ENCODE results near the gene POLR1A. TPM values are rescaled to one million over a fixed set of nuclear protein-coding genes. Genes with fewer than 3 reads are reported as not detected.
A peak's percentile ranks its signal among the peaks of the same experiment; 100 is the strongest.

Gene POLR1A
- total and polyA plus RNA-seq, 9 donors: 4.7 to 43.9 (median 23.1) TPM

DNA sequence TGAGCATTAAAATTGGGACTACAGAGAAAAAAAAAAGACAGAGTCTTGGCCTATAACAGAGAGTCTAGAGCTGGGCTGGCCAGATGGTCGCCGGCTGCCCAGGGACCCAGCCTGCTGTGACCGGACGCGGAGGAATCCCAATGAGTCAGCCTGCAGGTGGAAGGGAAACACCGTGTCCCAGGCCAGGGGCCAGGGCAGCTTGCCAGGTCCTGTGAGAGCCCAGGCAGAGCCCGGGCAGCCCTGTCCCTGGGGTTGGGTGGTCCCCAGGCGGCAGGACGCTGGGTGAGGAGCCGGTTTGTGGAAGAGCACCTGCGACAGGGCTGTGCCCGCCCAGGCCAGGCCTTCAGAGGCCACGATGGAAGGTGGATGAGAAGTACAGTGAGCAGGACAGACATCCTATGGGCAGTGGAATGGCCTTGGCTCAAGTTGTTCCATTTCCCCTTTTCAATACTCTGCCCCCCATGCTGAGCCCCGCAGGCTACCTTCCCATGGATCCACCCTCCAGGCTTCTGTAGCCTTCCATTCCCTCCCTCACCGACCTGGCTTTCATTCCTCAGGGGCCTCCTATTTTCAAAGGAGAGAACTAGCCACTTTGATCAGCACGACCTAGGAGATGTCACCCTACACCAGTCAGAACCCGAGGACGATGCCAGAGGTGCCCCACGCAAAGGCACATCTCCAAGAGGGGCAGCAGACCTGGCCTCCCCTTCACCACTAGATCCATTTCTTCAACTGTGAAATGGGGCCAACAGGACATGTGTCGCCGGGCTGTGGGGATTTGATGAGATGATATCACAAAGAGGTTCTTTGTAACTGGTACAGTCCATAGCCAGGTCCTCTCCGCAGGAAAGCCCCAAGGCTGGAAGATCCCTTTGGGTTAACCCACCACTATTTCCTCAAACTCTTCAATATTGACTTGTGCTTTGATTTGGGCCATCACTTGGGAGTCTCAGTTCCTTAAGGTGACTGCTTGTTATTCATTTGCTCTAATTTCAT lies 87.5 kb downstream of the POLR1A start:
- Histone ChIP-seq H3K27ac (no peak overlapping the region), H3K27me3 (no peaks in the 10 kb centered on the region), H3K9me3 (no peaks in the 10 kb centered on the region), H3K4me1 (ENCODE audit: insufficient read depth) (peaks cover 6% of the 10 kb centered on the region), H3K36me3 (no peaks in the 10 kb centered on the region), H3K4me3 (no peak overlapping the region)
- intact Hi-C loops (cut with DNase I): no loop called here
- TF ChIP-seq, protein P1, sequence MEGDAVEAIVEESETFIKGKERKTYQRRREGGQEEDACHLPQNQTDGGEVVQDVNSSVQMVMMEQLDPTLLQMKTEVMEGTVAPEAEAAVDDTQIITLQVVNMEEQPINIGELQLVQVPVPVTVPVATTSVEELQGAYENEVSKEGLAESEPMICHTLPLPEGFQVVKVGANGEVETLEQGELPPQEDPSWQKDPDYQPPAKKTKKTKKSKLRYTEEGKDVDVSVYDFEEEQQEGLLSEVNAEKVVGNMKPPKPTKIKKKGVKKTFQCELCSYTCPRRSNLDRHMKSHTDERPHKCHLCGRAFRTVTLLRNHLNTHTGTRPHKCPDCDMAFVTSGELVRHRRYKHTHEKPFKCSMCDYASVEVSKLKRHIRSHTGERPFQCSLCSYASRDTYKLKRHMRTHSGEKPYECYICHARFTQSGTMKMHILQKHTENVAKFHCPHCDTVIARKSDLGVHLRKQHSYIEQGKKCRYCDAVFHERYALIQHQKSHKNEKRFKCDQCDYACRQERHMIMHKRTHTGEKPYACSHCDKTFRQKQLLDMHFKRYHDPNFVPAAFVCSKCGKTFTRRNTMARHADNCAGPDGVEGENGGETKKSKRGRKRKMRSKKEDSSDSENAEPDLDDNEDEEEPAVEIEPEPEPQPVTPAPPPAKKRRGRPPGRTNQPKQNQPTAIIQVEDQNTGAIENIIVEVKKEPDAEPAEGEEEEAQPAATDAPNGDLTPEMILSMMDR (IDR thresholded peaks at IDR 0.05): no peak
- TF ChIP-seq EP300 (IDR thresholded peaks at IDR 0.05) (no peak), POLR2A (IDR thresholded peaks at IDR 0.05) (no peak)
- peak in 1 of 5 donors; percentile 64 for DNase-seq
- 68 to 81% (median 72%) methylated on average over 22 of the region's 22 CpGs for WGBS, 3 donors

DNA sequence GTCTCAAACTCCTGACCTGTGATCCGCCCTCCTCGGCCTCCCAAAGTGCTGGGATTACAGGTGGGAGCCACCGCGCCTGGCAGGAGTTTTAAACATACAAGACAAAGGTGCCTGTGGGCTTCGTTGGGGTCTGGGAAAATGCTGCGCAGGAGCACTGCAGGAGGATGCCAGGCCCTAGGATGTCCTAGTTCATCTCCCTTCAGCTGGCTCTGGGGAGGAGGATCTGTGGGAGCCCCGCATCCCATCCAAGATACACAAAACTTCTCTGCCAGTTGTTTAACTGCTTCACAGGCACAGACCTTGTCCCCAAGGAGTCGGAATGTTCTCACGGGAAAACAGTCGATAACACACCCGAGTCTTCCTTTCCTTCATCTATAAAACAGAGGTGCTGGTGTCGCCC lies 89.1 kb downstream of the POLR1A start:
- no peak overlapping the region for H3K4me3 ChIP-seq
- no peaks in the 10 kb centered on the region for H3K36me3 ChIP-seq
- H3K27ac ChIP-seq: no peak overlapping the region
- no peak for TF ChIP-seq EP300 (IDR thresholded peaks at IDR 0.05)
- TF ChIP-seq POLR2A (IDR thresholded peaks at IDR 0.05): no peak
- TF ChIP-seq, protein P1 (IDR thresholded peaks at IDR 0.05): no peak
- H3K4me1 ChIP-seq (ENCODE audit: insufficient read depth): peaks cover 6% of the 10 kb centered on the region
- intact Hi-C loops (cut with DNase I): no loop called here
- no peaks in the 10 kb centered on the region for H3K27me3 ChIP-seq
- H3K9me3 ChIP-seq: no peaks in the 10 kb centered on the region
- 80 to 89% (median 84%) methylated on average over 12 of the region's 12 CpGs for WGBS, 3 donors
- peak in 1 of 5 donors; percentile 19 for DNase-seq

DNA sequence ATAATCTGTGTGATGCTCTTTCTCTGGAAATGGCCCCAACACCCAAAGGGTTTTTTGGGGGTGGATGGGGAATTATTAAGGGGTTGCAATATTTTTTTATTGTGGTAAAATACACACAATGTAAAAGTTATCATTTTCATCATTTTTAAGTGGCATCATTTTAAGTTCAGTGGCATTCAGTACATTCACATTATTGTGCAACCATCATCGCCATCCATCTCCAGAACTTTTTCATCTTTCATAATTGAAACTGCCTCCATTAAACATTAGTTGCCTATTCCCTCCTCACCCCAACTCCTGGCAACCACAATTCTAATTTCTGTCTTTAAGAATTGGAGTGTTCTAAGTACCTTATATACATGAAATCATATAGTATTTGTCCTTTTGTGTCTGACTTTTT lies 90.0 kb downstream of the POLR1A start:
- Histone ChIP-seq H3K27me3 (no peaks in the 10 kb centered on the region), H3K4me1 (ENCODE audit: insufficient read depth) (no peaks in the 10 kb centered on the region), H3K36me3 (no peaks in the 10 kb centered on the region), H3K27ac (no peak overlapping the region), H3K9me3 (no peaks in the 10 kb centered on the region), H3K4me3 (no peak overlapping the region)
- TF ChIP-seq, protein P1 (IDR thresholded peaks at IDR 0.05): no peak
- no peak for TF ChIP-seq EP300 (IDR thresholded peaks at IDR 0.05)
- no peak for TF ChIP-seq POLR2A (IDR thresholded peaks at IDR 0.05)
- intact Hi-C loops (cut with DNase I): no loop called here
- 94 to 100% (median 95%) methylated on average over 1 of the region's 1 CpG for WGBS, 3 donors
- no peak for DNase-seq

DNA sequence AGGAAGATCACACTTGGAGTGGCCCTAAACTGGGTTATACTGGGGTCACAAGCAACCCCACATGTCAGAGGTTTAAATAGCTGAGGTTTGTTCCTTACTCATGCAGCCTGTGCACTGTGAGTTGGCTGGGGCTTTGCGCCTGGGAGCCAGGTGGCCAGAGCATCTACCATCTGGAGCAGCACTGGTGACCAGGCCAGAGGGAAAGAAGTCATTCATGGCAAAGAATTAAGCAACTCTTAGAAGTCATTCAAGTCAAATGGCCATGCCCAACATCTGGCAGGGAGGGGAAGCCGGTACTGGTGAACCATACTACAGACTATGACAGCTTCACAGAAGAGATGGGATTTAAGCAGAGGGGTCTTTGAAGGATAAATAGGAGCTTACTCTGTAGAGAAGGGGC lies 90.7 kb downstream of the POLR1A start:
- H3K27me3 ChIP-seq: no peaks in the 10 kb centered on the region
- DNase-seq: no peak
- H3K27ac ChIP-seq: no peak overlapping the region
- WGBS, 3 donors: 93 to 100% (median 96%) methylated on average over 2 of the region's 2 CpGs
- intact Hi-C loops (cut with DNase I): no loop called here
- H3K36me3 ChIP-seq: no peaks in the 10 kb centered on the region
- no peaks in the 10 kb centered on the region for H3K9me3 ChIP-seq
- TF ChIP-seq, protein P1 (IDR thresholded peaks at IDR 0.05): no peak
- TF ChIP-seq EP300 (IDR thresholded peaks at IDR 0.05) (no peak), POLR2A (IDR thresholded peaks at IDR 0.05) (no peak)
- no peak overlapping the region for H3K4me3 ChIP-seq
- no peaks in the 10 kb centered on the region for H3K4me1 ChIP-seq (ENCODE audit: insufficient read depth)
